Parathyroid adenoma (tissue), 2 donors: ENCODE data around the gene ZNF629.

Experiments used
- H2AFZ ChIP-seq: fragments of 300-600 bp; sonication (generic); one replicate; pipeline ENCODE4 v1.7.0; 2017; ENCODE audit warnings: antibody characterized with exemption, mild to moderate bottlenecking
- H3K27ac ChIP-seq: fragments of 300-600 bp; sonication (generic); one replicate; pipeline ENCODE4 v1.7.0; 2017
- H3K27me3 ChIP-seq: fragments of 300-600 bp; sonication (generic); one replicate; pipeline ENCODE4 v1.7.0; 2017; ENCODE audit warnings: low read length; ENCODE audit not compliant: control insufficient read depth, insufficient read depth
- H3K36me3 ChIP-seq: fragments of 300-600 bp; sonication (generic); one replicate; pipeline ENCODE4 v1.7.0; 2017; ENCODE audit warnings: low read length; ENCODE audit not compliant: control insufficient read depth, insufficient read depth
- H3K4me1 ChIP-seq: fragments of 300-600 bp; sonication (generic); one replicate; pipeline ENCODE4 v1.7.0; 2017; ENCODE audit warnings: control low read depth
- H3K4me2 ChIP-seq: fragments of 300-600 bp; sonication (generic); one replicate; pipeline ENCODE4 v1.7.0; 2017; ENCODE audit warnings: low read length
- H3K4me3 ChIP-seq: fragments of 300-600 bp; sonication (generic); one replicate; pipeline ENCODE4 v1.7.0; 2017; ENCODE audit warnings: low read depth, low read length
- H3K79me2 ChIP-seq: fragments of 300-600 bp; sonication (generic); one replicate; pipeline ENCODE4 v1.7.0; 2017; ENCODE audit warnings: control low read depth
- H3K9ac ChIP-seq: fragments of 300-600 bp; sonication (generic); one replicate; pipeline ENCODE4 v1.7.0; 2017; ENCODE audit warnings: mild to moderate bottlenecking
- H3K9me3 ChIP-seq: fragments of 300-600 bp; sonication (generic); one replicate; pipeline ENCODE4 v1.7.0; 2017; ENCODE audit warnings: low read length; ENCODE audit not compliant: control insufficient read depth
- TF ChIP-seq, protein P1 (sequence below): fragments of 300-600 bp; sonication (generic); IDR thresholded peaks from one replicate; pipeline ENCODE4 v1.7.0; 2017; ENCODE audit warnings: antibody characterized with exemption, mild to moderate bottlenecking
- donor health status: primary hyperparathyroidism.

ZNF629 gene

GRCh38 chr16:30782486-30783279 is 4.3 kb downstream of the ZNF629 start:
- Histone ChIP-seq H3K79me2 (peaks cover 2% of the 10 kb centered on the region), H3K36me3 (no peaks in the 10 kb centered on the region), H3K4me2 (no peak overlapping the region), H3K4me1 (peaks cover 21% of the 10 kb centered on the region), H3K9me3 (no peaks in the 10 kb centered on the region), H3K27ac (no peak overlapping the region), H3K27me3 (no peaks in the 10 kb centered on the region), H3K9ac (no peak overlapping the region), H3K4me3 (no peak overlapping the region), H2AFZ (no peak overlapping the region)
- TF ChIP-seq, protein P1, sequence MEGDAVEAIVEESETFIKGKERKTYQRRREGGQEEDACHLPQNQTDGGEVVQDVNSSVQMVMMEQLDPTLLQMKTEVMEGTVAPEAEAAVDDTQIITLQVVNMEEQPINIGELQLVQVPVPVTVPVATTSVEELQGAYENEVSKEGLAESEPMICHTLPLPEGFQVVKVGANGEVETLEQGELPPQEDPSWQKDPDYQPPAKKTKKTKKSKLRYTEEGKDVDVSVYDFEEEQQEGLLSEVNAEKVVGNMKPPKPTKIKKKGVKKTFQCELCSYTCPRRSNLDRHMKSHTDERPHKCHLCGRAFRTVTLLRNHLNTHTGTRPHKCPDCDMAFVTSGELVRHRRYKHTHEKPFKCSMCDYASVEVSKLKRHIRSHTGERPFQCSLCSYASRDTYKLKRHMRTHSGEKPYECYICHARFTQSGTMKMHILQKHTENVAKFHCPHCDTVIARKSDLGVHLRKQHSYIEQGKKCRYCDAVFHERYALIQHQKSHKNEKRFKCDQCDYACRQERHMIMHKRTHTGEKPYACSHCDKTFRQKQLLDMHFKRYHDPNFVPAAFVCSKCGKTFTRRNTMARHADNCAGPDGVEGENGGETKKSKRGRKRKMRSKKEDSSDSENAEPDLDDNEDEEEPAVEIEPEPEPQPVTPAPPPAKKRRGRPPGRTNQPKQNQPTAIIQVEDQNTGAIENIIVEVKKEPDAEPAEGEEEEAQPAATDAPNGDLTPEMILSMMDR, result no peak

GRCh38 chr16:30780549-30780948 is 6.5 kb downstream of the ZNF629 start:
- Histone ChIP-seq H3K9me3 (no peaks in the 10 kb centered on the region), H3K36me3 (no peaks in the 10 kb centered on the region), H3K27ac (peak overlapping the region; percentile 1), H3K27me3 (no peaks in the 10 kb centered on the region), H3K4me1 (peaks cover 28% of the 10 kb centered on the region), H3K4me2 (no peak overlapping the region), H3K4me3 (no peak overlapping the region), H2AFZ (no peak overlapping the region), H3K9ac (no peak overlapping the region), H3K79me2 (peaks cover 2% of the 10 kb centered on the region)
- TF ChIP-seq, protein P1, result no peak

DNA sequence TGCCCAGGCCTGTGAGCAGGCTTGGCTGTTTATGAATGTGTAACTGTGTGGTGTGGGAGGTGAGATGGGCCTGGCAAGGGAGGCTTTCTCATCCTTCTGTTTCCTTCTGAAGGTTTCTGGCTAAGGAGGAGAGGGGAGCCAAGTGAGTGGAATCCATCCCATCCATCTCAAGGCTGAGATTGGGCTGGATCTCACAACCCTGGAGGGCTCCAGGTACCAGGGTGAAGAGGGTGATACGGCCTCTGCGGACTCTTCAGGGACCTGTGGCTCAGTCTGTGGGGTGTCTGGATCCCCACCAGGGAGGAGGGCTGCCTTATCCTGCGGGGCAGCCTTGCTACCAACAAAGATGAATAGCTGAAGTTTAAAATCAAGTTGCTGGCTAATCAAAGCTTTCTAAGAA is 7.0 kb downstream of the ZNF629 start:
- no peaks in the 10 kb centered on the region for H3K36me3 ChIP-seq
- no peak overlapping the region for H3K4me3 ChIP-seq
- no peak overlapping the region for H3K9ac ChIP-seq
- no peaks in the 10 kb centered on the region for H3K27me3 ChIP-seq
- H3K4me1 ChIP-seq, result peaks cover 27% of the 10 kb centered on the region
- no peaks in the 10 kb centered on the region for H3K9me3 ChIP-seq
- TF ChIP-seq, protein P1, result no peak
- peaks cover 2% of the 10 kb centered on the region for H3K79me2 ChIP-seq
- H3K27ac ChIP-seq, result peak overlapping the region; percentile 1
- H2AFZ ChIP-seq, result no peak overlapping the region
- H3K4me2 ChIP-seq, result no peak overlapping the region

DNA sequence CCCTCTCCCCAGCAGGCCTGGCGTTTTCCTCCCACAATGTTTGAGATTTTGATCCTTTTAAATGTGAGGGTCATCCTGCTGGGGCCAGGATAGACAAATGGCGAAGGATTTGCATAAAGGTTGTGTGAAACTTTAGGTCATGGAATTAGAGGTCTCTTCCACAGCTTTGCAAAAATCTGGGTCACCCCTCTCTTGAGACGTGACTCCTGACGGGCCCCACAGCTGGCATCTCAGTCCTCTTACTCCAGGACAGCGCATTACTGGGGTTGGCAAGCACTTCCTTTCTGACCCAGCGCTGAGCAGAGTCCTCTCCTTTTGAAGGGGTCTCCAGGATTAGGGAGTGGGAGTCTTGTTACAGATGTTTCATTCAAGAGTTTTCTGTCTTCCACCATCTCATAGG is 7.4 kb downstream of the ZNF629 start:
- H3K9ac ChIP-seq, result no peak overlapping the region
- H3K9me3 ChIP-seq, result no peaks in the 10 kb centered on the region
- no peaks in the 10 kb centered on the region for H3K36me3 ChIP-seq
- no peaks in the 10 kb centered on the region for H3K79me2 ChIP-seq
- no peaks in the 10 kb centered on the region for H3K27me3 ChIP-seq
- no peak overlapping the region for H3K4me3 ChIP-seq
- peaks cover 31% of the 10 kb centered on the region for H3K4me1 ChIP-seq
- TF ChIP-seq, protein P1, result no peak
- H3K4me2 ChIP-seq, result no peak overlapping the region
- no peak overlapping the region for H2AFZ ChIP-seq
- H3K27ac ChIP-seq, result peak overlapping the region; percentile 1
